ENCODE results near the gene DOK7. TPM values are rescaled to one million over a fixed set of nuclear protein-coding genes. Genes with fewer than 3 reads are reported as not detected.

DOK7 gene
- total RNA-seq, 1 donor from 2014 or later, result 33.5 TPM

DNA sequence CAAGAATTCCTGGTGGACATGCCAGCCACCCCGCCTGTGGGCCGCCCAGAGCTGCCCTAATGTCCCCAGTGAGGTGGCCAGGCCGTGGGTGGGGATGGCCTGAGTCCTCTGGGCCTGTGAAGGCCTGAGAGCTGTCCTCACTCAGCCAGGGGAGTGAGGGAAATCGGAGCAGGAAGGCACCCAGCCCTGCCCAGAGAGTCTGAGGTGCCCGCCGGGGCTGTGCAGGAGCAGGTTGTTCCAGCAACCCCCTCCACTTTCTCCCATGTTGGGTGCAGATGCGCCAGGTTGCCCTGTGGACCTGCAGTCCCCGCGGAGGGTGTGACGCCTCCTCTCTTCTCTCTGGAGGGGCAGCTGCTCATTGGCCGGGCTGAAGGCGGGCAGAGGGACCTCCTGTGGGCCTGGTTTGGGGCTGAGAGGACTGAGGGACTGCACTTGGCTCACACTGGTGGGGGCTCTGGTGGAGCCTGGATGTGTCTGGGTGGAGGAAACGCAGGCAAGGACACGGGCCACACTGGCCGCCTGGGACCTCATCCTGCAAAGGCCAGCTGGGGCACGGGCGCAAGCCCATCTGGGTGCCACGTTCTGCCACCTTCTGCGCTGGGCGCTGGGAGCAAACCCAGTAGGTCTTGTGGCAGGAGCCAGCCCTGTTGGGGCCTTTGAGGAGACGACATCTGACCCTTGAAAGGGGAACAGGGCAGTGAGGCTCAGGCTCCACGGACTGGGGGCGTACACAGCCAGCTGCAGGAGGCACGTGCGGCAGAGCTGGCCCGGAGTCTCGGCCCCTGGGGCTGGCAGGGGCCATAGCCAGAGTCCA is 14.0 kb downstream of the DOK7 start:
- intact Hi-C loops (cut with DNase I), result loop anchor here (1.0 kb wide), 1 partner anchor 90 kb away; no protein-coding TSS in a partner anchor
- no peaks in the 10 kb centered on the region for H3K27me3 ChIP-seq

DNA sequence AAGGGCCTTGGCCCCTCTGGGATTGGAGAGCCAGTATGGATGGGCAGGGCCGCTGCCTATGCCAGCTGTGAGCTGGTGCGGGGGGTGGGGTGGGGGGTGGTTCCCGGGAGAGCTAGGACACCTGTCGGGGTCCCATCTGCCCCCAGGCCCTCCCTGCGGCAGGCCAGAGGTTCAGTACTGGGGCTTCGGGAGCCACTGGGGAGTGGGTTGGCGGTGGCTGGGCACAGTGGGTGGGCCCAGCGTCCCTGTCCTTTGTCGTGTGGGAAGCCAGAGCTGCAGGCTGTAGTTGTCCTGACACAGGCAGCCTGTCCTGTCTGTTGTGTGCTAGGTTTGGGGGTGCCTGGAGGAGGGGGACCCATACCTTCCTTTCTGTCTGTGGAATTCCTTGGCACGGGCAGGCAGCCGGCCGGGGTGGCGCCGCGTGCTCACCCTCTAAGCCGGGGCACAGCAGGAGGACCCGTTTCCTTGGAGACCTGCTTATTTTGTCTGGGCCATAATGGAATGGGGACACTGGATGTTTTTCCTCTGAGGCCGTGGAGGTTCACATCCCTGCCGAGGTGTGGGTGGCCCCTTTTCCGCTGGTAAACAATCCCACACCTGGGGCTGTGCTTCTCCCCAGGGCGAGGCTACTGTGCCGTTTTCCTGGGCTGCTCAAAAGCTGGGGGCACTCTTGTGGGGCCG is 14.8 kb downstream of the DOK7 start:
- intact Hi-C loops (cut with DNase I), result loop anchor here (1.0 kb wide), 1 partner anchor 91 kb away; no protein-coding TSS in a partner anchor

More for the DNA sequence above, 14.0 kb downstream of the DOK7 start:
- H3K4me1 ChIP-seq, result peaks cover 0 to 5% of the 10 kb centered on the region in 2 donors
- H3K4me3 ChIP-seq, result no peak overlapping the region
- no peak overlapping the region for H3K27ac ChIP-seq
- DNase-seq (ENCODE audit: low spot score in 2 of 2), result no peak
- H3K36me3 ChIP-seq, result no peaks in the 10 kb centered on the region
- no peaks in the 10 kb centered on the region for H3K9me3 ChIP-seq
- TF ChIP-seq, protein P1, sequence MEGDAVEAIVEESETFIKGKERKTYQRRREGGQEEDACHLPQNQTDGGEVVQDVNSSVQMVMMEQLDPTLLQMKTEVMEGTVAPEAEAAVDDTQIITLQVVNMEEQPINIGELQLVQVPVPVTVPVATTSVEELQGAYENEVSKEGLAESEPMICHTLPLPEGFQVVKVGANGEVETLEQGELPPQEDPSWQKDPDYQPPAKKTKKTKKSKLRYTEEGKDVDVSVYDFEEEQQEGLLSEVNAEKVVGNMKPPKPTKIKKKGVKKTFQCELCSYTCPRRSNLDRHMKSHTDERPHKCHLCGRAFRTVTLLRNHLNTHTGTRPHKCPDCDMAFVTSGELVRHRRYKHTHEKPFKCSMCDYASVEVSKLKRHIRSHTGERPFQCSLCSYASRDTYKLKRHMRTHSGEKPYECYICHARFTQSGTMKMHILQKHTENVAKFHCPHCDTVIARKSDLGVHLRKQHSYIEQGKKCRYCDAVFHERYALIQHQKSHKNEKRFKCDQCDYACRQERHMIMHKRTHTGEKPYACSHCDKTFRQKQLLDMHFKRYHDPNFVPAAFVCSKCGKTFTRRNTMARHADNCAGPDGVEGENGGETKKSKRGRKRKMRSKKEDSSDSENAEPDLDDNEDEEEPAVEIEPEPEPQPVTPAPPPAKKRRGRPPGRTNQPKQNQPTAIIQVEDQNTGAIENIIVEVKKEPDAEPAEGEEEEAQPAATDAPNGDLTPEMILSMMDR (IDR thresholded peaks at IDR 0.05), result no peak

DNA sequence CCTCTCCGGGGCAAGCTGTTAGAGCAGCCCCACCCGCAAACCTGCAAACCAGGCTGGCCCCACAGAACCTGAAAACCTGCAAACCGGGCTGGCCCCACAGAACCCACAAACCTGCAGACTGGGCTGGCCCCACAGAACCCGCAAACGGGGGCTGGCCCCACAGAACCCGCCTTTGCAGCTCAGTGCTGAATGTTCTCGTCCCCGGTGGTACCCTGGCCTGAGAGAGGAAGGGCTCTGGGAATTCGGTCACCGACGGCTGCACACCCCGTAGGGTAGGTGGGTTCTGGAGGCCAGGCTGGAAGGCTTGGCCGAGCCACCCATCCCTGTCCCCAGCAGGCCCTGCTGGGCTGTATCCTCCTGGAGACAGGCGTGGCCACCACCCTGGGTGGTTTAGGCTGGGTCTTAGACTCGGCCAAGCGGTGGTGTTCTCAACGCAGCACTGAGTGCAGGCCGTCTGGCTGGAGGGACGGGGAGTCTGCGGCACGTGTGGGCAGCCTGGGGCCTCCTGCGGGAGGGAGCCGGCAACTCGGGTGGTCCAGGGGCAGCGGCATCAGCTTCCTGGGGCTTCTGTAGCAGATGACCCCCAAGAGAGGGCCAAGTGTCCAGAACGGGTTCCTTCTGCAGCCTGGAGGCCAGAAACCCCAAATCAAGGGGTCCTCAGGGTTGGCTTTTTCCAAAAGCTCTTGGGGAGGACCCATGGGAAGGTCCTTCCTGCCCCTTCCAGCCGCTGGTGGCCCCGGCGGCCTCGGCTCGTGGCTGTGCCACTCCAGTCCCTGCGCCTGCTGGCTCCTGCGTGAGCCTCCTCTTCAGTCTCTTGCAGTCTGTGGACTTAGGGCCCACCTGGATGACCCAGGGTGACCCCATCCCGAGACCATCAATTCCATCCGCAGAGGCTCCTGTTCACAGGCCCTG is 15.6 kb downstream of the DOK7 start:
- no peak for DNase-seq (ENCODE audit: low spot score in 2 of 2)
- no peak overlapping the region for H3K27ac ChIP-seq
- H3K4me3 ChIP-seq, result no peak overlapping the region
- H3K4me1 ChIP-seq, result peaks cover 0 to 11% of the 10 kb centered on the region in 2 donors
- no peaks in the 10 kb centered on the region for H3K9me3 ChIP-seq
- no peaks in the 10 kb centered on the region for H3K36me3 ChIP-seq
- intact Hi-C loops (cut with DNase I), result no loop called here
- no peaks in the 10 kb centered on the region for H3K27me3 ChIP-seq
- TF ChIP-seq, protein P1 (IDR thresholded peaks at IDR 0.05), result no peak

More for the DNA sequence above, 14.8 kb downstream of the DOK7 start:
- H3K4me3 ChIP-seq, result no peak overlapping the region
- peaks cover 0 to 10% of the 10 kb centered on the region in 2 donors for H3K4me1 ChIP-seq
- DNase-seq (ENCODE audit: low spot score in 2 of 2), result no peak
- TF ChIP-seq, protein P1 (IDR thresholded peaks at IDR 0.05), result no peak
- H3K27ac ChIP-seq, result no peak overlapping the region
- no peaks in the 10 kb centered on the region for H3K36me3 ChIP-seq
- H3K27me3 ChIP-seq, result no peaks in the 10 kb centered on the region
- H3K9me3 ChIP-seq, result no peaks in the 10 kb centered on the region

DNA sequence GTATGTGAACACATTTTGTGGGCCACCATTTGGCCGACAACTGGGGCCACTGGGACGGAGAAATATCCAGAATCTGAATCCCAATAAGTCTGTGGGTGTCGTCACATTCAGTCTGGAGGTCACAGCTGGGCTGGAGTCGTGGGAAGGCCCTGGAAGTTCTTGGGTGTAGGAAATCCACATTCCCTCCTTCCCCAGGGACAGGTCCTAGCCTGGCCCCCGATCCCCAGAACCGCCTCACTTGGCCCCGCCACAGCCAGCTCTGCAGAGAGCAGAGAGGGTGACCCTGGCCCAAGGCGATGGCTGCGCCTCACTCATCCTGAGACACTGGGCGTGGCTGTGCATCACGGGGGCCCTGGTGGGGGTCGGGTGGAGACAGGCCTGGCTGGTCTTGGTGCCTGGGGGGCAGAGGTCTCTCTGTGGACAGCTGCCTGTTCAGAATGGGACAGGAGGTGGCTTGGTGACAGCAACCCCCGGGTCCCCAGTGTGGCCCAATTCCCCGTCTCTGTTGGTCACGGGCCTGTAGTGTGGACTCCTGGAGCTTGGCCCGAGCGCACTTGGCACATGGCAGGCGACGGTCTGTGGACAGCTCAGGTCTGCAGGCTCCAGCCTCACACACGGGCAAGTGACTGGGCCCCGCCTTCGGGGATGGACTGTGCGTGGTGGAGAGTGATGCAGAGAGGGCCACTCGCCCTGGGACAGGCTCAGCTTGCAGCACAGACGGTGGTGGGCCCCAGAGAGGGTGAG is 16.4 kb downstream of the DOK7 start:
- intact Hi-C loops (cut with DNase I), result loop anchor here (1.0 to 5.0 kb wide), 5 partner anchors 43 to 473 kb away; partner anchors contain the start of gene RGS12
- Histone ChIP-seq H3K27me3 (no peaks in the 10 kb centered on the region), H3K27ac (peak overlapping the region in 1 of 2 donors; percentile 96), H3K36me3 (no peaks in the 10 kb centered on the region), H3K4me1 (peaks cover 3 to 17% of the 10 kb centered on the region in 2 donors), H3K9me3 (no peaks in the 10 kb centered on the region), H3K4me3 (no peak overlapping the region)
- TF ChIP-seq, protein P1 (IDR thresholded peaks at IDR 0.05), result no peak
- no peak for DNase-seq (ENCODE audit: low spot score in 2 of 2)

All from ascending aorta (tissue), 2 donors.